PC-9 (cell line): ENCODE measurements around the gene CIART.

Source experiments
- EZH2 ChIP-seq: fragments of 200-600 bp; sonication (generic); IDR thresholded peaks from 2 replicates; pipeline ENCODE4 v1.8.0; 2017; ENCODE audit warnings: antibody characterized with exemption, low read depth
- TF ChIP-seq, protein P1 (sequence below): fragments of 200-600 bp; sonication (generic); conservative IDR thresholded peaks from 2 replicates; pipeline ENCODE4 v1.6.1; 2017; ENCODE audit warnings: mixed run types, antibody characterized with exemption, mild to moderate bottlenecking, moderate library complexity

DNA sequence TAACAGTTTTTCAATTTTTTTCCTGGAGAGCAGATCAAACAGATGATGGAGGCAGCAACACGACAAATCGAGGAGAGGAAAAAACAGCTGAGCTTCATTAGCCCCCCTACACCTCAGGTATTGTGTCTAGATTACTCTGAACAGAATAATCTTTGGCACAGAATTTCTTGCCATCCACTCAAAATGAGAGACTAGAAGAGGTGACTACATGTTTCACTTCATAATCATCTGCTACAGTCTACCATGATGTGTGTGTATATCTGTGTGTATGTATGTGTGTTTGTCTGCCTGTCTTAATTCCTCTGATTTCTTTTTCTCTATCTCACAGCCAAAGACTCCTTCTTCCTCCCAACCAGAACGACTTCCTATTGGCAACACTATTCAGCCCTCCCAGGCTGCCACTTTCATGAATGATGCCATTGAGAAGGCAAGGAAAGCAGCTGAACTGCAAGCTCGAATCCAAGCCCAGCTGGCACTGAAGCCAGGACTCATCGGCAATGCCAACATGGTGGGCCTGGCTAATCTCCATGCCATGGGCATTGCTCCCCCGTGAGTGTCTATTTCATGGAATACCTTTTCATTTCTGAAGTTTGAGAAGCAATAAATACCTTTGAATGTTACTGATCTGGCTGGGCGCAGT lies 50.4 kb downstream of the CIART start:
- TF ChIP-seq EZH2: no peak
- TF ChIP-seq, protein P1, sequence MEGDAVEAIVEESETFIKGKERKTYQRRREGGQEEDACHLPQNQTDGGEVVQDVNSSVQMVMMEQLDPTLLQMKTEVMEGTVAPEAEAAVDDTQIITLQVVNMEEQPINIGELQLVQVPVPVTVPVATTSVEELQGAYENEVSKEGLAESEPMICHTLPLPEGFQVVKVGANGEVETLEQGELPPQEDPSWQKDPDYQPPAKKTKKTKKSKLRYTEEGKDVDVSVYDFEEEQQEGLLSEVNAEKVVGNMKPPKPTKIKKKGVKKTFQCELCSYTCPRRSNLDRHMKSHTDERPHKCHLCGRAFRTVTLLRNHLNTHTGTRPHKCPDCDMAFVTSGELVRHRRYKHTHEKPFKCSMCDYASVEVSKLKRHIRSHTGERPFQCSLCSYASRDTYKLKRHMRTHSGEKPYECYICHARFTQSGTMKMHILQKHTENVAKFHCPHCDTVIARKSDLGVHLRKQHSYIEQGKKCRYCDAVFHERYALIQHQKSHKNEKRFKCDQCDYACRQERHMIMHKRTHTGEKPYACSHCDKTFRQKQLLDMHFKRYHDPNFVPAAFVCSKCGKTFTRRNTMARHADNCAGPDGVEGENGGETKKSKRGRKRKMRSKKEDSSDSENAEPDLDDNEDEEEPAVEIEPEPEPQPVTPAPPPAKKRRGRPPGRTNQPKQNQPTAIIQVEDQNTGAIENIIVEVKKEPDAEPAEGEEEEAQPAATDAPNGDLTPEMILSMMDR: no peak
